SU-DHL-6 (cell line): Measurements from ENCODE around the gene FPGS.
"Not testable (repeated sequence)": the region's sequence is repeated elsewhere in the genome, so short reads cannot be mapped to it uniquely, and the experiment has no call there.

Source experiments
- H2AFZ ChIP-seq: fragments of 200-600 bp; sonication (generic); 2 replicates; pipeline ENCODE4 v1.6.1; 2014; ENCODE audit warnings: low read depth, mild to moderate bottlenecking, moderate library complexity, mixed read lengths, antibody characterized with exemption, low read length; ENCODE audit not compliant: severe bottlenecking
- H3F3A ChIP-seq: fragments of 200-600 bp; shearing (Covaris generic); 2 replicates; pipeline ENCODE4 v1.6.0; 2016; ENCODE audit warnings: antibody characterized with exemption, mild to moderate bottlenecking; ENCODE audit not compliant: insufficient read depth
- H3K27ac ChIP-seq: fragments of 200-600 bp; sonication (generic); 2 replicates; pipeline ENCODE4 v1.5.1; 2016; ENCODE audit warnings: low read depth, mild to moderate bottlenecking, low read length, moderate library complexity, mixed read lengths
- H3K27me3 ChIP-seq: fragments of 200-600 bp; sonication (generic), shearing (Covaris generic); 2 replicates; pipeline ENCODE4 v1.6.0; 2014; ENCODE audit warnings: mild to moderate bottlenecking, low read length
- H3K36me3 ChIP-seq: fragments of 200-600 bp; sonication (generic); 2 replicates; pipeline ENCODE4 v1.6.1; 2014; ENCODE audit warnings: mild to moderate bottlenecking, low read length, mixed read lengths
- H3K4me2 ChIP-seq: fragments of 300-600, 200-600 bp; shearing (Covaris generic), sonication (generic); 2 replicates; pipeline ENCODE4 v1.6.0; 2014; ENCODE audit warnings: low read length, low read depth, mild to moderate bottlenecking; ENCODE audit not compliant: poor library complexity, severe bottlenecking
- H3K4me3 ChIP-seq: fragments of 200-600 bp; sonication (generic); 2 replicates; pipeline ENCODE4 v1.5.1; 2014; ENCODE audit warnings: antibody characterized with exemption, low read length, mild to moderate bottlenecking, mixed read lengths; ENCODE audit not compliant: insufficient read depth, poor library complexity, severe bottlenecking
- H3K79me2 ChIP-seq: fragments of 200-600 bp; sonication (generic); 2 replicates; pipeline ENCODE4 v1.6.1; 2014; ENCODE audit warnings: mild to moderate bottlenecking, low read length, moderate library complexity; ENCODE audit not compliant: insufficient read depth
- H3K9ac ChIP-seq: fragments of 200-600 bp; sonication (generic); 2 replicates; pipeline ENCODE4 v1.7.0; 2014; ENCODE audit warnings: mild to moderate bottlenecking, low read length
- H3K9me2 ChIP-seq: fragments of 200-600 bp; sonication (generic); replicated peaks from 2 replicates; pipeline ENCODE4 v1.6.1; 2014; ENCODE audit warnings: low read length; ENCODE audit not compliant: insufficient read depth
- H3K9me3 ChIP-seq: fragments of 200-600 bp; sonication (generic); 2 replicates; pipeline ENCODE4 v1.6.1; 2014; ENCODE audit warnings: low read length, mixed read lengths; ENCODE audit not compliant: insufficient read depth
- H4K20me1 ChIP-seq: fragments of 200-600 bp; sonication (generic); 2 replicates; pipeline ENCODE4 v1.6.1; 2014; ENCODE audit warnings: low read depth, mild to moderate bottlenecking, antibody characterized with exemption, low read length, moderate library complexity, mixed read lengths
- EZH2phosphoT487 ChIP-seq: fragments of 200-600 bp; sonication (generic), shearing (Covaris generic); conservative IDR thresholded peaks from 2 replicates; pipeline ENCODE4 v1.6.1; 2018; ENCODE audit warnings: mild to moderate bottlenecking, antibody characterized with exemption, low read length, moderate library complexity, mixed read lengths
- TF ChIP-seq, protein P1 (sequence below): fragments of 200-600 bp; sonication (generic); IDR thresholded peaks from one replicate; pipeline ENCODE4 v1.5.1; 2017; ENCODE audit warnings: antibody characterized with exemption, mild to moderate bottlenecking, low read length, moderate library complexity; ENCODE audit not compliant: insufficient read depth, poor library complexity, severe bottlenecking

Gene FPGS

DNA sequence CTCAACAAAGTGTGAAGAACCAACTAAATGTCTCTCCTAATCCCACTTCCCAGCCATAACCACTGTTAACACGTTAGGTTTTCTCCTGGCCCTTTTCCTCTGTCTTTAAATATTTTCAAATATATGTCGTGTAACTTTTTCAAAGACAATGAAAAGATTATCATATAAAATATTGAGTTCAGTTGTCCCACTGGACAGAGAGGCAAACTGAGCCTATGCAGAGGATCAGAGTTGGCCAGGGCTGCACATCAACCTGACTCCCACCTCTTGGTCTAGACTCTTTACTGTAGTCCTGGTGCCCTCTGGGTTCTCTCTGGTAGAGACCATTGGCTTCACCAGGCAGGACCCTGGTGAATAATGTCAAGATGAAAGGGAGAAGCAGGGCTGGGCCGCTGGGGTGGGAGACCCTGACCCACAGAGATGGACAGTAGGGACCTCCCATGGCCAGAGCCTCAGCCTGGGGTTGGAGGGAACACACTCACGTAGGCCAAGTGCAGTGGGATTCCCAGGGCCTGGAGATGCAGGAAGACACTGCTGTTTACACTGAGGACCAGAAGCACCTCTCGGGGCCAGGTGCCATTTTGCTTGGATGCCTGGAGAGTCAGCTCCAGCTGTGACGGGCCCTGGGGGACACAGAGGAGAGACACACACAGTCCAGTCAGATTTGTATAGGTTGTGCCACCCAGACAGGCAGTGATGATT is 26.7 kb downstream of the FPGS start:
- no peaks in the 10 kb centered on the region for H3F3A ChIP-seq
- no peak for TF ChIP-seq EZH2phosphoT487
- no peaks in the 10 kb centered on the region for H4K20me1 ChIP-seq
- H3K9ac ChIP-seq = no peak overlapping the region
- H3K4me3 ChIP-seq = no peak overlapping the region
- H3K36me3 ChIP-seq = no peaks in the 10 kb centered on the region
- no peaks in the 10 kb centered on the region for H3K9me2 ChIP-seq
- no peak overlapping the region for H3K27ac ChIP-seq
- no peak overlapping the region for H2AFZ ChIP-seq
- H3K9me3 ChIP-seq = no peaks in the 10 kb centered on the region
- no peaks in the 10 kb centered on the region for H3K79me2 ChIP-seq
- H3K4me2 ChIP-seq = no peak overlapping the region
- no peaks in the 10 kb centered on the region for H3K27me3 ChIP-seq

DNA sequence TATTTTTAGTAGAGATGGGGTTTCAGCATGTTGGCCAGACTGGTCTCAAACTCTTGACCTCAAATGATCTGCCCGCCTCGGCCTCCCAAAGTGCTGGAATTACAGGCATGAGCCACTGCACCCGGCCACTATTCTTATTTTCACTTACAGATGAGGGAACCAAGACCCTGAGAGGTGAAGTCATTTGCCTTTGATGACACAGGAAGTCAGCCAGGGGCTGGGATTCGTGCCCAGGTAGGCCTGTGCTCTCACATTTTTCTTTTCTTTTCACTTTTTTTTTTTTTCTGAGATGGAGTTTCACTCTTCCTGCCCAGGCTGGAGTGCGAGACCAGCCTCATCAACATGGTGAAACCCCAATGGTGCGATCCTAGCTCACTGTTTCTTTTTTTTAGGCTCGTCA is 29.6 kb downstream of the FPGS start:
- Histone ChIP-seq H2AFZ (no peak overlapping the region), H3K9me3 (no peaks in the 10 kb centered on the region), H3F3A (no peaks in the 10 kb centered on the region), H3K27ac (no peak overlapping the region), H3K79me2 (no peaks in the 10 kb centered on the region), H3K9ac (no peak overlapping the region), H3K4me3 (no peak overlapping the region), H3K27me3 (no peaks in the 10 kb centered on the region), H3K36me3 (no peaks in the 10 kb centered on the region), H4K20me1 (no peaks in the 10 kb centered on the region), H3K9me2 (no peaks in the 10 kb centered on the region), H3K4me2 (no peak overlapping the region)
- no peak for TF ChIP-seq EZH2phosphoT487
- TF ChIP-seq, protein P1, sequence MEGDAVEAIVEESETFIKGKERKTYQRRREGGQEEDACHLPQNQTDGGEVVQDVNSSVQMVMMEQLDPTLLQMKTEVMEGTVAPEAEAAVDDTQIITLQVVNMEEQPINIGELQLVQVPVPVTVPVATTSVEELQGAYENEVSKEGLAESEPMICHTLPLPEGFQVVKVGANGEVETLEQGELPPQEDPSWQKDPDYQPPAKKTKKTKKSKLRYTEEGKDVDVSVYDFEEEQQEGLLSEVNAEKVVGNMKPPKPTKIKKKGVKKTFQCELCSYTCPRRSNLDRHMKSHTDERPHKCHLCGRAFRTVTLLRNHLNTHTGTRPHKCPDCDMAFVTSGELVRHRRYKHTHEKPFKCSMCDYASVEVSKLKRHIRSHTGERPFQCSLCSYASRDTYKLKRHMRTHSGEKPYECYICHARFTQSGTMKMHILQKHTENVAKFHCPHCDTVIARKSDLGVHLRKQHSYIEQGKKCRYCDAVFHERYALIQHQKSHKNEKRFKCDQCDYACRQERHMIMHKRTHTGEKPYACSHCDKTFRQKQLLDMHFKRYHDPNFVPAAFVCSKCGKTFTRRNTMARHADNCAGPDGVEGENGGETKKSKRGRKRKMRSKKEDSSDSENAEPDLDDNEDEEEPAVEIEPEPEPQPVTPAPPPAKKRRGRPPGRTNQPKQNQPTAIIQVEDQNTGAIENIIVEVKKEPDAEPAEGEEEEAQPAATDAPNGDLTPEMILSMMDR = no peak

DNA sequence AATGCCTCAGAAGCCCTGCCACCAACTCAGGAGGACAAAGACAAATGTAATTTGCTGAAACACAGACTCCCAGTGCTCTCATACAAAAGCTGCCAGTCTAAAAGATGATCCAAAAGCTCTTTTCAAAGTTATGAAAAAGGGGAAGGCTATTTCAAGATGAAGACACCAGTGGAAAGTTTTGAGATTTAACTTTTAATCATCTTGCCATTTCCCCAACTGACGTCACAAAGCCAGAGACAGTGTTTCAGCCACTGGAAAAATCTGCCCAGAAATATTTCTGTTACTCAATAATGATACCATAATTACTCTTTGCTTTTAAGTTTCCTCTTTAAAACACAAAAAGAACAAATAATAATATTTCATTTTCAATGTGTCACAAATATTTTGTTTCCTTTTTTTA is 30.9 kb downstream of the FPGS start:
- H3K79me2 ChIP-seq = no peaks in the 10 kb centered on the region
- TF ChIP-seq EZH2phosphoT487 = no peak
- TF ChIP-seq, protein P1 = no peak
- H3K4me3 ChIP-seq = no peak overlapping the region
- H3K9me3 ChIP-seq = no peaks in the 10 kb centered on the region
- no peaks in the 10 kb centered on the region for H3K9me2 ChIP-seq
- no peaks in the 10 kb centered on the region for H3K36me3 ChIP-seq
- no peak overlapping the region for H2AFZ ChIP-seq
- H4K20me1 ChIP-seq = no peaks in the 10 kb centered on the region
- H3K9ac ChIP-seq = no peak overlapping the region
- H3K4me2 ChIP-seq = no peak overlapping the region
- H3K27me3 ChIP-seq = no peaks in the 10 kb centered on the region
- H3F3A ChIP-seq = no peaks in the 10 kb centered on the region
- no peak overlapping the region for H3K27ac ChIP-seq

DNA sequence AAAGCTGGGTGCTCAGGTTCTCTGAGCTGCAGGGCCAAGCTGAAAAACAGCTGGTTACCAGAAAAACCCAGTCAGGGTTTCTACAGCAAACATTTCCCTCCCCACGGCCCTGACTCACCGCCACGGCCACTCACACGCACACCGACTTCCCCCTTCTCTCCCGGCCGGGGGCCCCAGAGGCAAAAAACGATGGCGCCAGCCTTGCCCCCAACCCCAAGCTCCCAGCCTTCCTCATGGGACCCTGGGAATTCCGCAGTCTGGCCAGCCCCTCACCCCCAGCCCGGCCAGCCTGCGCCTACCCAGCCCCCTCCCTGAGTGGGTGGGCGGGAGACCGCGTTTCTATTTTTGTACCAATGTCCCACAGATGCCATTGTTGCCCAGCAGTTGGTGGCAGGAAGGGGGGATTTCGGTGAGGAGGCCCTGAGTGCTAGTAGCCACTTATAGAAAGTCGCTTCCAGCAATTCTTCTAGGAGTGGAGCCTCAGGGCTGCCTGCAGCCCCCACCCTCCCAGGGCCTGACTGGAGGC is 33.4 kb downstream of the FPGS start:
- H3K9ac ChIP-seq = no peak overlapping the region
- H3K36me3 ChIP-seq = no peaks in the 10 kb centered on the region
- H4K20me1 ChIP-seq = no peaks in the 10 kb centered on the region
- no peaks in the 10 kb centered on the region for H3F3A ChIP-seq
- H3K9me2 ChIP-seq = no peaks in the 10 kb centered on the region
- H3K4me3 ChIP-seq = no peak overlapping the region
- no peak overlapping the region for H3K4me2 ChIP-seq
- no peaks in the 10 kb centered on the region for H3K27me3 ChIP-seq
- H3K9me3 ChIP-seq = no peaks in the 10 kb centered on the region
- TF ChIP-seq EZH2phosphoT487 = no peak
- TF ChIP-seq, protein P1 = no peak
- H3K79me2 ChIP-seq = no peaks in the 10 kb centered on the region
- H2AFZ ChIP-seq = no peak overlapping the region
- H3K27ac ChIP-seq = no peak overlapping the region

DNA sequence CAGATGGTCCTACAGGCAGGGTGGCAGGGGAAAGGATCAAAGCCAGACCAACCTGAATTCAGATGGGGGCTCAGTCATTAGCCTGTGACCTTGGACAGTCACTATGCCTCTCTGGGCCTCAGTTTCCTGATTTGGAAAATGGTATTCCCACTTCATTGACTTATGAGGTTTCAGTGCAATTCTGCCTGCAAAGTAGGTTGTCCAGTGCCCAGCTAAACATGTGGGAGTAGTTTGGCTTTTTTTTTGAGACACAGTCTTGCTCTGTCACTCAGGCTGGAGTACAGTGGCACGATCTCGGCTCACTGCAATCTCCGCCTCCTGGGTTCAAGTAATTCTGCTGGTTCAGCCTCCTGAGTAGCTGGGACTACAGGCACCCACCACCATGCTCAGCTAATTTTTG is 33.9 kb downstream of the FPGS start:
- not testable (repeated sequence) for H4K20me1 ChIP-seq, H3K27me3 ChIP-seq, H3K27ac ChIP-seq, H3K9me3 ChIP-seq, H3F3A ChIP-seq, H3K79me2 ChIP-seq, H3K36me3 ChIP-seq, H3K9me2 ChIP-seq, H3K4me3 ChIP-seq, H3K4me2 ChIP-seq, H2AFZ ChIP-seq, H3K9ac ChIP-seq
